DOHH2 (cell line): ENCODE data around the gene FBLN1.

Experiments used
- H3F3A ChIP-seq: fragments of 200-600 bp; sonication (generic), shearing (Covaris generic); 2 replicates; pipeline ENCODE4 v1.6.0; 2016; ENCODE audit warnings: antibody characterized with exemption, mild to moderate bottlenecking; ENCODE audit not compliant: control insufficient read depth, insufficient read depth
- H3K27ac ChIP-seq: fragments of 200-600 bp; sonication (generic); 2 replicates; pipeline ENCODE4 v1.5.1; 2014; ENCODE audit warnings: low read depth, mild to moderate bottlenecking, low read length, moderate library complexity
- H3K27me3 ChIP-seq: fragments of 200-600 bp; sonication (generic); 2 replicates; pipeline ENCODE4 v1.6.1; 2014; ENCODE audit warnings: mild to moderate bottlenecking, low read length, mixed read lengths; ENCODE audit not compliant: control insufficient read depth
- H3K36me3 ChIP-seq: fragments of 200-600 bp; sonication (generic); 2 replicates; pipeline ENCODE4 v1.6.1; 2014; ENCODE audit warnings: mild to moderate bottlenecking, low read length, moderate library complexity, mixed read lengths; ENCODE audit not compliant: control insufficient read depth
- H3K4me1 ChIP-seq: fragments of 200-600 bp; sonication (generic); 2 replicates; pipeline ENCODE4 v1.6.1; 2014; ENCODE audit warnings: mild to moderate bottlenecking, low read length, mixed read lengths; ENCODE audit not compliant: control insufficient read depth
- H3K4me2 ChIP-seq: fragments of 200-600 bp; sonication (generic); 2 replicates; pipeline ENCODE4 v1.6.0; 2014; ENCODE audit warnings: mild to moderate bottlenecking, low read length, moderate library complexity
- H3K4me3 ChIP-seq: fragments of 200-600 bp; sonication (generic); 2 replicates; pipeline ENCODE4 v1.5.1; 2014; ENCODE audit warnings: mild to moderate bottlenecking, low read length, mixed read lengths
- H3K79me2 ChIP-seq: fragments of 200-600 bp; sonication (generic); 2 replicates; pipeline ENCODE4 v1.6.1; 2014; ENCODE audit warnings: mild to moderate bottlenecking, low read length, mixed read lengths; ENCODE audit not compliant: control insufficient read depth
- H3K9me2 ChIP-seq: fragments of 200-600 bp; sonication (generic); replicated peaks from 2 replicates; pipeline ENCODE4 v1.6.1; 2014; ENCODE audit warnings: mild to moderate bottlenecking, low read length, mixed read lengths; ENCODE audit not compliant: control insufficient read depth
- H3K9me3 ChIP-seq: fragments of 200-600 bp; sonication (generic); 2 replicates; pipeline ENCODE4 v1.6.1; 2014; ENCODE audit warnings: antibody characterized with exemption, low read length, mixed read lengths; ENCODE audit not compliant: control insufficient read depth, insufficient read depth
- H4K20me1 ChIP-seq: fragments of 200-600 bp; sonication (generic); 2 replicates; pipeline ENCODE4 v1.6.0; 2014; ENCODE audit warnings: low read depth, mild to moderate bottlenecking, antibody characterized with exemption, low read length, moderate library complexity; ENCODE audit not compliant: control insufficient read depth, insufficient read depth
- EZH2phosphoT487 ChIP-seq: fragments of 200-600 bp; sonication (generic); IDR thresholded peaks from 2 replicates; pipeline ENCODE4 v1.6.1; 2017; ENCODE audit warnings: borderline replicate concordance, mild to moderate bottlenecking, antibody characterized with exemption, low read length, moderate library complexity, mixed read lengths
- TF ChIP-seq, protein P1 (sequence below): fragments of 200-600 bp; sonication (generic); IDR thresholded peaks from one replicate; pipeline ENCODE4 v1.5.1; 2014; ENCODE audit warnings: antibody characterized with exemption, mild to moderate bottlenecking, low read depth, low read length; ENCODE audit not compliant: poor library complexity, severe bottlenecking

Gene FBLN1

GRCh38 chr22:45503050-45503815 lies 550 bp downstream of the FBLN1 start:
- Histone ChIP-seq H3K9me2 (no peaks in the 10 kb centered on the region), H3K4me2 (no peak overlapping the region), H3K4me1 (no peaks in the 10 kb centered on the region), H3K9me3 (no peaks in the 10 kb centered on the region), H3K36me3 (no peaks in the 10 kb centered on the region), H3K79me2 (no peaks in the 10 kb centered on the region), H3K4me3 (no peak overlapping the region), H4K20me1 (no peaks in the 10 kb centered on the region), H3K27me3 (no peaks in the 10 kb centered on the region), H3K27ac (no peak overlapping the region), H3F3A (no peaks in the 10 kb centered on the region)
- TF ChIP-seq EZH2phosphoT487: no peak
- TF ChIP-seq, protein P1, sequence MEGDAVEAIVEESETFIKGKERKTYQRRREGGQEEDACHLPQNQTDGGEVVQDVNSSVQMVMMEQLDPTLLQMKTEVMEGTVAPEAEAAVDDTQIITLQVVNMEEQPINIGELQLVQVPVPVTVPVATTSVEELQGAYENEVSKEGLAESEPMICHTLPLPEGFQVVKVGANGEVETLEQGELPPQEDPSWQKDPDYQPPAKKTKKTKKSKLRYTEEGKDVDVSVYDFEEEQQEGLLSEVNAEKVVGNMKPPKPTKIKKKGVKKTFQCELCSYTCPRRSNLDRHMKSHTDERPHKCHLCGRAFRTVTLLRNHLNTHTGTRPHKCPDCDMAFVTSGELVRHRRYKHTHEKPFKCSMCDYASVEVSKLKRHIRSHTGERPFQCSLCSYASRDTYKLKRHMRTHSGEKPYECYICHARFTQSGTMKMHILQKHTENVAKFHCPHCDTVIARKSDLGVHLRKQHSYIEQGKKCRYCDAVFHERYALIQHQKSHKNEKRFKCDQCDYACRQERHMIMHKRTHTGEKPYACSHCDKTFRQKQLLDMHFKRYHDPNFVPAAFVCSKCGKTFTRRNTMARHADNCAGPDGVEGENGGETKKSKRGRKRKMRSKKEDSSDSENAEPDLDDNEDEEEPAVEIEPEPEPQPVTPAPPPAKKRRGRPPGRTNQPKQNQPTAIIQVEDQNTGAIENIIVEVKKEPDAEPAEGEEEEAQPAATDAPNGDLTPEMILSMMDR: no peak

DNA sequence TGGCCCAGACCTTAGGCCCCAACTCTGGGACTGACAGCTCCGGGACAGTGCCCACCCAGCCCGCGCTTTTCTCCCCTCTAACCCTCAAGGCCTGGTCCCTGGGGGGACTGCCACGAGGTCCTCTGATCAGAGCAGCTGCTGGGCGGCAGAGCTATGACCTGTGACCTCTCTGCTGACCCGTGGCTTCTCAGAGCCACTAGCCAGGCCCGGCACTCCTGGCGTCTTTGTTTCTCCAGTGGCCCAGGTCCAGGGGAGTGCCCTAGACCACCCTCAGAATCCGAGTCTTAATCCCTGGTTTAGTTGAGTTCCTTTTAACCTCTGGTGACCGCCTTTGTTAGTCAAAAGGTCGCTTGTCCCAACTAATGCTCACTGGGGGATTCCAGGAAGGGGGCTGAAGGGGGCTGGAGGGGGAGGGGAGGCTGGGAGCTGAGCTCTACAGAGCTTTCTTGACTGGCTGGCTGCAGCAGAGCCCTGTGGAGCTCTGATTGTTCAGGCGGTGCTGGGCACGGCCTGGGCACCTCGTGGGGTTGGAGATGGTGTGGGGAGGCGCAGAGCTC lies 1.2 kb downstream of the FBLN1 start:
- Histone ChIP-seq H3K36me3 (no peaks in the 10 kb centered on the region), H3F3A (no peaks in the 10 kb centered on the region), H3K27ac (no peak overlapping the region), H3K79me2 (no peaks in the 10 kb centered on the region), H3K27me3 (no peaks in the 10 kb centered on the region), H3K9me3 (no peaks in the 10 kb centered on the region), H4K20me1 (no peaks in the 10 kb centered on the region), H3K4me3 (no peak overlapping the region), H3K9me2 (no peaks in the 10 kb centered on the region), H3K4me2 (no peak overlapping the region), H3K4me1 (no peaks in the 10 kb centered on the region)
- TF ChIP-seq EZH2phosphoT487: no peak
- TF ChIP-seq, protein P1: no peak

- no peaks in the 10 kb centered on the region for H3K4me1 ChIP-seq
- no peak overlapping the region for H3K4me3 ChIP-seq
- H3K27me3 ChIP-seq: no peaks in the 10 kb centered on the region
- no peaks in the 10 kb centered on the region for H3K36me3 ChIP-seq
- H4K20me1 ChIP-seq: no peaks in the 10 kb centered on the region
- no peaks in the 10 kb centered on the region for H3K9me3 ChIP-seq
- TF ChIP-seq, protein P1: no peak
- no peak for TF ChIP-seq EZH2phosphoT487
- no peak overlapping the region for H3K27ac ChIP-seq
- H3K9me2 ChIP-seq: no peaks in the 10 kb centered on the region
- no peaks in the 10 kb centered on the region for H3K79me2 ChIP-seq
- H3K4me2 ChIP-seq: no peak overlapping the region
- no peaks in the 10 kb centered on the region for H3F3A ChIP-seq
Measured at GRCh38 chr22:45504373-45505341, 2.0 kb downstream of the FBLN1 start.
